Measurements from ENCODE around the gene HEXIM1. TPM values are rescaled to one million over a fixed set of nuclear protein-coding genes. Genes with fewer than 3 reads are reported as not detected.

Gene HEXIM1
- total and polyA plus RNA-seq, 2 experiments from 2014 or later: 9.2 to 10.9 TPM

DNA sequence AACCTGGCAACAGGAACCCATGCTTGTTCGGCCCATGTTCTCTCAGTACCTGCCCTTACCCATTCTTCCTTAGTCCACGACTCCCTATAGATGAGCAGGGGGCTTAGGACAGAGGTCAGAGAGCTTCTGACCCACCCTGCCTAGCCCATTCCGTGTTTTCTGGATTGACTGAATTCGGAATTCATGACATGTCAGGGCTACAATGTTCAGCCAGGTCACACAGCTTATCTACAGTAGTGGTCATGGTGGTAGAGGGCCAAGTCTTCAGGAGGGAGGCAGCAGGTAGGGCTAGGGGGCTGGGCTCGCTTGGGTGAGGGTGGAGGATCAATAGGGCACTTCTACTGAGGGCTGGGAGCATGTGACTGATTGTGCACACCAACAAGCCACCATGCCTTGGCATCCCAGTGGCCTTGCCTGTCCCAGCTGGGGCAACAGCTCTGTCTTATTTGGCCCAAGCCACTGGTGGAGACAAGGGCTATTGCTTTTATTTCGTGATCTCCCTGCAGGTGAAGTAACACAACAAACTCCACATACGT, 16.5 kb downstream of the HEXIM1 start:
- Histone ChIP-seq H3K27me3 (ENCODE audit: insufficient read depth) (no peaks in the 10 kb centered on the region), H4K20me1 (replicated peaks; ENCODE audit: insufficient read depth) (no peaks in the 10 kb centered on the region), H3K27ac (ENCODE audit: low read depth) (no peak overlapping the region), H3F3A (replicated peaks; ENCODE audit: low read depth) (peaks cover 4% of the 10 kb centered on the region; the same call in 1 of the 2 replicates), H3K4me3 (no peak overlapping the region), H3K79me2 (replicated peaks; ENCODE audit: insufficient read depth) (peaks cover 8% of the 10 kb centered on the region), H3K4me2 (no peak overlapping the region), H2AFZ (no peak overlapping the region), H3K9me2 (ENCODE audit: insufficient read depth) (no peaks in the 10 kb centered on the region), H3K4me1 (ENCODE audit: insufficient read depth) (peaks cover 4% of the 10 kb centered on the region), H3K36me3 (ENCODE audit: insufficient read depth) (no peaks in the 10 kb centered on the region)
- TF ChIP-seq ETS1 (IDR thresholded peaks at IDR 0.05) (no peak), STAT1 (IDR thresholded peaks at IDR 0.05; ENCODE audit: unreplicated experiment) (no peak), POLR2AphosphoS5 (IDR thresholded peaks at IDR 0.05; ENCODE audit: low read depth) (no peak), ZNF114 (CRISPR knock-in tag; IDR thresholded peaks at IDR 0.05) (no peak), JUNB (IDR thresholded peaks at IDR 0.05; ENCODE audit: unreplicated experiment) (no peak), NANOG (IDR thresholded peaks at IDR 0.05; ENCODE audit: borderline replicate concordance) (no peak), CTCF (conservative IDR thresholded peaks at IDR 0.05; ENCODE audit: low read depth in 2 of 2) (no peak), EZH2phosphoT487 (IDR thresholded peaks at IDR 0.05; ENCODE audit: unreplicated experiment) (no peak), EZH2 (IDR thresholded peaks at IDR 0.05; ENCODE audit: low read depth, unreplicated experiment) (no peak), ZNF462 (CRISPR knock-in tag; IDR thresholded peaks at IDR 0.05) (no peak), CREB1 (CRISPR knock-in tag; IDR thresholded peaks at IDR 0.05; ENCODE audit: low read depth) (no peak)
- TF ChIP-seq, protein P1, sequence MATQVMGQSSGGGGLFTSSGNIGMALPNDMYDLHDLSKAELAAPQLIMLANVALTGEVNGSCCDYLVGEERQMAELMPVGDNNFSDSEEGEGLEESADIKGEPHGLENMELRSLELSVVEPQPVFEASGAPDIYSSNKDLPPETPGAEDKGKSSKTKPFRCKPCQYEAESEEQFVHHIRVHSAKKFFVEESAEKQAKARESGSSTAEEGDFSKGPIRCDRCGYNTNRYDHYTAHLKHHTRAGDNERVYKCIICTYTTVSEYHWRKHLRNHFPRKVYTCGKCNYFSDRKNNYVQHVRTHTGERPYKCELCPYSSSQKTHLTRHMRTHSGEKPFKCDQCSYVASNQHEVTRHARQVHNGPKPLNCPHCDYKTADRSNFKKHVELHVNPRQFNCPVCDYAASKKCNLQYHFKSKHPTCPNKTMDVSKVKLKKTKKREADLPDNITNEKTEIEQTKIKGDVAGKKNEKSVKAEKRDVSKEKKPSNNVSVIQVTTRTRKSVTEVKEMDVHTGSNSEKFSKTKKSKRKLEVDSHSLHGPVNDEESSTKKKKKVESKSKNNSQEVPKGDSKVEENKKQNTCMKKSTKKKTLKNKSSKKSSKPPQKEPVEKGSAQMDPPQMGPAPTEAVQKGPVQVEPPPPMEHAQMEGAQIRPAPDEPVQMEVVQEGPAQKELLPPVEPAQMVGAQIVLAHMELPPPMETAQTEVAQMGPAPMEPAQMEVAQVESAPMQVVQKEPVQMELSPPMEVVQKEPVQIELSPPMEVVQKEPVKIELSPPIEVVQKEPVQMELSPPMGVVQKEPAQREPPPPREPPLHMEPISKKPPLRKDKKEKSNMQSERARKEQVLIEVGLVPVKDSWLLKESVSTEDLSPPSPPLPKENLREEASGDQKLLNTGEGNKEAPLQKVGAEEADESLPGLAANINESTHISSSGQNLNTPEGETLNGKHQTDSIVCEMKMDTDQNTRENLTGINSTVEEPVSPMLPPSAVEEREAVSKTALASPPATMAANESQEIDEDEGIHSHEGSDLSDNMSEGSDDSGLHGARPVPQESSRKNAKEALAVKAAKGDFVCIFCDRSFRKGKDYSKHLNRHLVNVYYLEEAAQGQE (IDR thresholded peaks at IDR 0.05; ENCODE audit: unreplicated experiment): no peak
- no peak for DNase-seq (ENCODE audit: low spot score)
- peaks cover 12% of the 10 kb centered on the region for H3K27me3 Mint-ChIP-seq (ENCODE audit: insufficient read depth, low read depth, poor library complexity)
- no peak overlapping the region for H3K27ac Mint-ChIP-seq
- peaks cover 20% of the 10 kb centered on the region for H3K36me3 Mint-ChIP-seq (ENCODE audit: low read depth)
- H3K9me3 Mint-ChIP-seq: no peaks in the 10 kb centered on the region
- peaks cover 12% of the 10 kb centered on the region for H3K4me1 Mint-ChIP-seq
- H3K4me3 Mint-ChIP-seq: no peak overlapping the region
- ATAC-seq: no peak
